HL-60 (cell line): Measurements from ENCODE around the gene MT1B.

Experiments used
- POLR2AphosphoS5 ChIP-seq: IDR thresholded peaks from 2 replicates; pipeline ENCODE4 v1.6.1; 2012; ENCODE audit warnings: low read depth
- TF ChIP-seq, protein P1 (sequence below): IDR thresholded peaks from one replicate; pipeline ENCODE4 v1.5.1; 2011; ENCODE audit warnings: low read length, control low read depth, inconsistent platforms; ENCODE audit not compliant: insufficient read depth

DNA sequence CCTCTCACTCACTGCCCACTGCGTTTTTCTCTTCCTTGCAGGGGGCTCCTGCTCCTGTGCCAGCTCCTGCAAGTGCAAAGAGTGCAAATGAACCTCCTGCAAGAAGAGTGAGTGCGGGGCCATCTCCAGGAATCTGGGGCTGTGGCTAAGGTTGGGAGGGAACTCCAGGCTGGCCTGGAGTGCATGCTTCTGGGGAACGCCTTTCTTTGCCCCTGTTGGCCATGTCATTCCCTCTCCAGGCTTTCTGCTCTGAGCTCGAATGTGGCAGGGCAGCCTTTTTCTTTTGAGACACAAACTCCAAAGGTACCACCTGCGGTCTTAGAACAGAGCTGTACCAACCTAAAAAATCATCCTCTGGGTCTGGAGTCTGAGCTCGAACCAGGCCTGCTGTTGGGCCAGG lies 33.5 kb upstream of the MT1B start:
- TF ChIP-seq, protein P1, sequence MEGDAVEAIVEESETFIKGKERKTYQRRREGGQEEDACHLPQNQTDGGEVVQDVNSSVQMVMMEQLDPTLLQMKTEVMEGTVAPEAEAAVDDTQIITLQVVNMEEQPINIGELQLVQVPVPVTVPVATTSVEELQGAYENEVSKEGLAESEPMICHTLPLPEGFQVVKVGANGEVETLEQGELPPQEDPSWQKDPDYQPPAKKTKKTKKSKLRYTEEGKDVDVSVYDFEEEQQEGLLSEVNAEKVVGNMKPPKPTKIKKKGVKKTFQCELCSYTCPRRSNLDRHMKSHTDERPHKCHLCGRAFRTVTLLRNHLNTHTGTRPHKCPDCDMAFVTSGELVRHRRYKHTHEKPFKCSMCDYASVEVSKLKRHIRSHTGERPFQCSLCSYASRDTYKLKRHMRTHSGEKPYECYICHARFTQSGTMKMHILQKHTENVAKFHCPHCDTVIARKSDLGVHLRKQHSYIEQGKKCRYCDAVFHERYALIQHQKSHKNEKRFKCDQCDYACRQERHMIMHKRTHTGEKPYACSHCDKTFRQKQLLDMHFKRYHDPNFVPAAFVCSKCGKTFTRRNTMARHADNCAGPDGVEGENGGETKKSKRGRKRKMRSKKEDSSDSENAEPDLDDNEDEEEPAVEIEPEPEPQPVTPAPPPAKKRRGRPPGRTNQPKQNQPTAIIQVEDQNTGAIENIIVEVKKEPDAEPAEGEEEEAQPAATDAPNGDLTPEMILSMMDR, result no peak
- no peak for TF ChIP-seq POLR2AphosphoS5
